B cell (primary cell): ENCODE measurements around the gene NOP16. TPM values are rescaled to one million over a fixed set of nuclear protein-coding genes. Genes with fewer than 3 reads are reported as not detected.

Experiments used
- ATAC-seq: fragments of 200-7000 bp; cut with Tn5 transposase; one replicate; pipeline ENCODE4 v1.10.0; 2021; ENCODE audit warnings: low read depth, mild to moderate bottlenecking, moderate number of reproducible peaks, moderate library complexity
- CTCF ChIA-PET: fragments of 350-600 bp; sonication (Branson Sonifier 250); formaldehyde crosslinking; loops from one replicate; lab custom pipeline; 2021; ENCODE audit warnings: antibody characterized with exemption, inconsistent platforms; lab: Charles Lee
- POLR2A ChIA-PET: fragments of 350-600 bp; sonication (Branson Sonifier 250); formaldehyde crosslinking; loops from one replicate; lab custom pipeline; 2021; ENCODE audit warnings: antibody characterized with exemption; lab: Charles Lee
- DNase-seq: peaks from one replicate; pipeline ENCODE4 v3.0.0; 2013
- H2AFZ ChIP-seq: 2 replicates; pipeline ENCODE4 v1.6.1; 2012; ENCODE audit warnings: mild to moderate bottlenecking, low read depth, low read length; ENCODE audit not compliant: insufficient read depth, poor library complexity, severe bottlenecking
- H3K27ac ChIP-seq, 2 donors: 1 replicate in 1 of 2; 2 replicates in 1 of 2; pipeline ENCODE4 v1.5.1; 2012 to 2013; ENCODE audit warnings: low read length in 2 of 2, mild to moderate bottlenecking in 2 of 2, moderate library complexity in 1 of 2
- H3K27me3 ChIP-seq, 4 experiments: fragments of 200-600 bp in 1 of 4; sonication (generic) in 1 of 4; replicated peaks in 1 of 4; 1 replicate in 2 of 4; 2 replicates in 2 of 4; pipeline versions ENCODE4 v1.6.1 to v1.7.0; 2013 to 2016; ENCODE audit warnings: low read length in 3 of 4, mild to moderate bottlenecking in 2 of 4, mixed read lengths in 1 of 4, moderate library complexity in 1 of 4; ENCODE audit not compliant: insufficient read depth in 4 of 4, control insufficient read depth in 3 of 4; ENCODE audit errors: control extremely low read depth in 1 of 4
- H3K36me3 ChIP-seq, 2 experiments: replicated peaks in 1 of 2; 1 replicate in 1 of 2; 2 replicates in 1 of 2; pipeline versions ENCODE4 v1.6.1 to v1.7.1; 2013; ENCODE audit warnings: low read length in 1 of 2; ENCODE audit not compliant: insufficient read depth in 2 of 2, control insufficient read depth in 1 of 2; ENCODE audit errors: control extremely low read depth in 1 of 2, extremely low read depth in 1 of 2
- H3K4me1 ChIP-seq, 2 donors: fragments of 200-600 bp in 1 of 2; sonication (generic) in 1 of 2; 1 replicate in 1 of 2; 2 replicates in 1 of 2; pipeline versions ENCODE4 v1.5.1 to v1.6.1; 2013 to 2017; ENCODE audit warnings: low read length in 2 of 2; ENCODE audit not compliant: control insufficient read depth in 2 of 2, insufficient read depth in 2 of 2
- H3K4me2 ChIP-seq: replicated peaks from 2 replicates; pipeline ENCODE3; 2012; ENCODE audit warnings: mild to moderate bottlenecking, low read depth, low read length; ENCODE audit not compliant: poor library complexity, severe bottlenecking
- H3K4me3 ChIP-seq, 5 experiments: fragments of 200-600 bp in 1 of 5; sonication (generic) in 1 of 5; 1 replicate in 3 of 5; 2 replicates in 2 of 5; pipeline versions ENCODE4 v1.5.1 to v1.7.0; 2011 to 2016; ENCODE audit warnings: low read length in 4 of 5, mild to moderate bottlenecking in 4 of 5, low read depth in 2 of 5, control low read depth in 1 of 5, moderate library complexity in 1 of 5; ENCODE audit not compliant: insufficient read depth in 1 of 5; ENCODE audit errors: control extremely low read depth in 1 of 5, extremely low read depth in 1 of 5
- H3K79me2 ChIP-seq: fragments of 200-600 bp; sonication (generic); one replicate; pipeline ENCODE4 v1.6.0; 2016; ENCODE audit warnings: low read length; ENCODE audit not compliant: control insufficient read depth, insufficient read depth
- H3K9ac ChIP-seq: fragments of 200-600 bp; sonication (generic); 2 replicates; pipeline ENCODE4 v1.6.1; 2017; ENCODE audit warnings: mild to moderate bottlenecking, low read length, moderate library complexity
- H3K9me3 ChIP-seq, 3 donors: one replicate each; pipeline versions ENCODE4 v1.6.1 to v1.7.1; 2013; ENCODE audit warnings: low read length in 2 of 3; ENCODE audit not compliant: control insufficient read depth in 2 of 3, insufficient read depth in 1 of 3; ENCODE audit errors: control extremely low read depth in 1 of 3
- H4K20me1 ChIP-seq: 2 replicates; pipeline ENCODE4 v1.6.0; 2012; ENCODE audit warnings: mild to moderate bottlenecking, low read length; ENCODE audit not compliant: insufficient read depth, control insufficient read depth, poor library complexity, severe bottlenecking
- H3K27ac Mint-ChIP-seq: one replicate; pipeline ENCODE4 v1.8.0; 2021; ENCODE audit warnings: mixed read lengths
- H3K27me3 Mint-ChIP-seq: one replicate; pipeline ENCODE4 v1.8.0; 2021; ENCODE audit warnings: mixed read lengths
- H3K4me1 Mint-ChIP-seq: one replicate; pipeline ENCODE4 v1.8.0; 2021; ENCODE audit warnings: mixed read lengths
- H3K4me3 Mint-ChIP-seq: one replicate; pipeline ENCODE4 v1.8.0; 2021; ENCODE audit warnings: mixed read lengths
- H3K9me3 Mint-ChIP-seq: one replicate; pipeline ENCODE4 v1.8.0; 2022; ENCODE audit warnings: mixed read lengths; ENCODE audit not compliant: insufficient read depth
- CTCF ChIP-seq: fragments of 200-600 bp; IDR thresholded peaks from one replicate; pipeline ENCODE4 v1.8.0; 2022; ENCODE audit warnings: antibody characterized with exemption, mild to moderate bottlenecking
- EZH2 ChIP-seq: IDR thresholded peaks from 2 replicates; pipeline ENCODE4 v1.6.1; 2012; ENCODE audit warnings: borderline replicate concordance, low read depth, mild to moderate bottlenecking, moderate library complexity, low read length; ENCODE audit not compliant: insufficient read depth, poor library complexity, severe bottlenecking
- WGBS: methylation state at CpG from one replicate; pipeline ENCODE4 v1.1.5; 2013; ENCODE audit warnings: missing lambda C conversion rate; ENCODE audit not compliant: insufficient coverage; 5-methylcytosine and 5-hydroxymethylcytosine counted together
- intact Hi-C: fragments of 100-400 bp; cut with micrococcal nuclease; formaldehyde crosslinking; loops from one replicate; pipeline ENCODE4 v1.10.0; 2022
- polyA plus RNA-seq: library from polyadenylated mRNA; depleted of rRNA; stranded (reverse); fragments of >200 nt; gene quantifications from 2 replicates; pipeline ENCODE4 v1.2.3, GENCODE V29; 2012
- total RNA-seq, 2 donors: library from RNA; stranded (reverse); fragments of 120-200 nt in 1 of 2; gene quantifications; 1 replicate in 1 of 2; 2 replicates in 1 of 2; pipeline versions ENCODE4 v1.2.3 to v1.2.4, GENCODE V29; 2013 to 2022

NOP16 gene
- total and polyA plus RNA-seq, 2 donors (not counting 1 experiment from before 2014, with no cell fraction given), result 25.0 to 27.8 TPM

GRCh38 chr5:176426876-176427275 lies 38.5 kb upstream of the NOP16 start:
- POLR2A ChIA-PET, result no interaction called here

GRCh38 chr5:176425791-176426190 lies 37.4 kb upstream of the NOP16 start:
- Histone ChIP-seq H3K9me3 (peaks cover 0 to 3% (median 0%) of the 10 kb centered on the region in 3 donors), H3K27me3 (peaks cover 0 to 3% (median 0%) of the 10 kb centered on the region in 4 experiments), H4K20me1 (no peaks in the 10 kb centered on the region), H3K27ac (no peak overlapping the region), H3K4me2 (no peak overlapping the region), H3K4me3 (no peak overlapping the region), H3K9ac (no peak overlapping the region), H2AFZ (no peak overlapping the region), H3K36me3 (no peaks in the 10 kb centered on the region), H3K4me1 (no peaks in the 10 kb centered on the region), H3K79me2 (no peaks in the 10 kb centered on the region)
- WGBS, result no CpG with 5 or more reads among the region's 1 CpG
- ATAC-seq (no peak), DNase-seq (no peak)
- POLR2A ChIA-PET, result no interaction called here
- H3K4me3 Mint-ChIP-seq, result no peak overlapping the region
- no peaks in the 10 kb centered on the region for H3K9me3 Mint-ChIP-seq
- no peak overlapping the region for H3K27ac Mint-ChIP-seq
- H3K4me1 Mint-ChIP-seq, result no peaks in the 10 kb centered on the region
- TF ChIP-seq EZH2 (no peak), CTCF (no peak)
- CTCF ChIA-PET, result interaction anchor here (0.8 kb wide), 1 partner anchor 686 kb away, joined by 3 read pairs; no protein-coding TSS in a partner anchor
- peaks cover 19% of the 10 kb centered on the region for H3K27me3 Mint-ChIP-seq
- intact Hi-C loops, result no loop called here

More at GRCh38 chr5:176426876-176427275, 38.5 kb upstream of the NOP16 start:
- peaks cover 0 to 3% (median 0%) of the 10 kb centered on the region in 4 experiments for H3K27me3 ChIP-seq
- Mint-ChIP-seq H3K27ac (no peak overlapping the region), H3K4me1 (no peaks in the 10 kb centered on the region), H3K9me3 (no peaks in the 10 kb centered on the region), H3K27me3 (peaks cover 13% of the 10 kb centered on the region), H3K4me3 (no peak overlapping the region)
- peaks cover 0 to 3% (median 0%) of the 10 kb centered on the region in 3 donors for H3K9me3 ChIP-seq
- intact Hi-C loops, result no loop called here
- H3K27ac ChIP-seq, result no peak overlapping the region
- no peaks in the 10 kb centered on the region for H4K20me1 ChIP-seq
- no peak overlapping the region for H3K9ac ChIP-seq
- no CpG with 5 or more reads among the region's 1 CpG for WGBS
- no peak overlapping the region for H3K4me3 ChIP-seq
- CTCF ChIA-PET, result no interaction called here
- no peaks in the 10 kb centered on the region for H3K36me3 ChIP-seq
- DNase-seq, result no peak
- TF ChIP-seq CTCF, result no peak
- TF ChIP-seq EZH2, result no peak
- H3K4me2 ChIP-seq, result no peak overlapping the region
- no peaks in the 10 kb centered on the region for H3K79me2 ChIP-seq
- ATAC-seq, result no peak
- no peak overlapping the region for H2AFZ ChIP-seq
- no peaks in the 10 kb centered on the region for H3K4me1 ChIP-seq
